Epithelial cell of proximal tubule (primary cell): ENCODE results near the gene ANKMY1. TPM values are rescaled to one million over a fixed set of nuclear protein-coding genes. Genes with fewer than 3 reads are reported as not detected.

Experiments used
- DNase-seq: peaks from one replicate; pipeline ENCODE4 v3.0.0-alpha.2; 2011; ENCODE audit warnings: low read depth
- H3K4me3 ChIP-seq: 2 replicates; pipeline ENCODE4 v1.5.1; 2011; ENCODE audit warnings: low read depth, mild to moderate bottlenecking, low read length
- total RNA-seq: library from RNA; depleted of rRNA; stranded (reverse); fragments of >200 nt; gene quantifications from 2 replicates; pipeline ENCODE4 v1.2.3, GENCODE V29; 2015
- TF ChIP-seq, protein P1 (sequence below): conservative IDR thresholded peaks from 2 replicates; pipeline ENCODE4 v1.5.1; 2012; ENCODE audit warnings: low read depth, mild to moderate bottlenecking, low read length

Gene ANKMY1
- total RNA-seq, 1 donor from 2014 or later = 4.0 TPM

GRCh38 chr2:240598311-240598911 lies 40.6 kb upstream of the ANKMY1 start:
- no peak for DNase-seq
- TF ChIP-seq, protein P1, sequence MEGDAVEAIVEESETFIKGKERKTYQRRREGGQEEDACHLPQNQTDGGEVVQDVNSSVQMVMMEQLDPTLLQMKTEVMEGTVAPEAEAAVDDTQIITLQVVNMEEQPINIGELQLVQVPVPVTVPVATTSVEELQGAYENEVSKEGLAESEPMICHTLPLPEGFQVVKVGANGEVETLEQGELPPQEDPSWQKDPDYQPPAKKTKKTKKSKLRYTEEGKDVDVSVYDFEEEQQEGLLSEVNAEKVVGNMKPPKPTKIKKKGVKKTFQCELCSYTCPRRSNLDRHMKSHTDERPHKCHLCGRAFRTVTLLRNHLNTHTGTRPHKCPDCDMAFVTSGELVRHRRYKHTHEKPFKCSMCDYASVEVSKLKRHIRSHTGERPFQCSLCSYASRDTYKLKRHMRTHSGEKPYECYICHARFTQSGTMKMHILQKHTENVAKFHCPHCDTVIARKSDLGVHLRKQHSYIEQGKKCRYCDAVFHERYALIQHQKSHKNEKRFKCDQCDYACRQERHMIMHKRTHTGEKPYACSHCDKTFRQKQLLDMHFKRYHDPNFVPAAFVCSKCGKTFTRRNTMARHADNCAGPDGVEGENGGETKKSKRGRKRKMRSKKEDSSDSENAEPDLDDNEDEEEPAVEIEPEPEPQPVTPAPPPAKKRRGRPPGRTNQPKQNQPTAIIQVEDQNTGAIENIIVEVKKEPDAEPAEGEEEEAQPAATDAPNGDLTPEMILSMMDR = no peak
- H3K4me3 ChIP-seq = no peak overlapping the region

DNA sequence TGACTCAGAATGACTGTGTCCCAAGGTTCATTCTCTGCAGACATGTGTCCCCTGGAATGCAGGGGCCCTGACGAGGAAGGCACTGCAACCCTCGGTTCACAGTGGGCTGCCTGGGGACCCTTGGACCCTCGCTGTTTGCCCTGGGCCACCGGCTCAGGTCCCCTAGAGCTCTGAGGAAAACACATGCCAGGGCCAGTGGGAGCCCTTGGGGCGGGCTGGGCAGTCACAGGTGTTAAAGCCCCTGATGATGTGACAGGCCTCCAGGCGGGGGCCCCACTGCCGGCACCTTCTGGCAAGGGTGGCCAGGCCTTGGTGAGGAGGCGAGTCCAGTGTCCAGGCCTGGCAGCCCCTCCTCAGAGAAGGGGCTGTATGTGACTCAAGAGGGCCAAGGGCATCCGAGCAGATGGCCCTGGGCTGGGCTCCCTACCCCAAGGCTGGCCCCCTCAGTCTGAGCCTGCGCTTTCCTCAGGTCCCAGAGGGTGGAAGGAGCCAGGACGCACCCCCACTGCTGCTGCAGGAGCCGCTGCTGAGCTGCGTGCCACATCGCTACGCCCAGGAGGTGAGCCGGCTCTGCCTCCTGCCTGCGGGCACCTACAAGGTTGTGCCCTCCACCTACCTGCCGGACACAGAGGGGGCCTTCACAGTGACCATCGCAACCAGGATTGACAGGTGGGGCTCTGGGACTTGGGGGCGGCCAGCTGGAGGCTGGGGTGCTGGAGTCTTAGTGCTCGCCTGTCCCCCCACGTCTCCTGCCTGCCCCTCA lies 39.8 kb upstream of the ANKMY1 start:
- H3K4me3 ChIP-seq = no peak overlapping the region
- DNase-seq = no peak
- TF ChIP-seq, protein P1 = no peak

- TF ChIP-seq, protein P1 = no peak
- H3K4me3 ChIP-seq = no peak overlapping the region
- no peak for DNase-seq
Observed at GRCh38 chr2:240597054-240597418, 39.2 kb upstream of the ANKMY1 start.

DNA sequence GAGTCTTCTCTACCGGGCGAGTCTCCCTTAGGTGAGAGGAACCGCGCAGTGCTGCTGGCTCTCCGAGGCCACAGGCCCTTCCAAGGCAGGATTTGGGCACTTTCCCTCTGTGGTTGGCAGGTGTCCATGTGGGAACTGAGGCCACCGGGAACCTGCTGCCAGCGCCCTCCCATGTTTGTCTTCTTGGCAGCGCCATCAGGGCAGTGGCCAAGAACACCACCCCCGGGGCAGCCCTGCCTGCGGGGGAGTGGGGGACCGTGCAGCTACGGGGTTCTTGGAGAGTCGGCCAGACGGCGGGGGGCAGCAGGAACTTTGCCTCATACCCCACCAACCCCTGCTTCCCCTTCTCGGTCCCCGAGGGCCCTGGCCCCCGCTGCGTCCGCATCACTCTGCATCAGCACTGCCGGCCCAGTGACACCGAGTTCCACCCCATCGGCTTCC lies 38.7 kb upstream of the ANKMY1 start:
- no peak overlapping the region for H3K4me3 ChIP-seq
- no peak for DNase-seq
- TF ChIP-seq, protein P1 = no peak

GRCh38 chr2:240596080-240596460 lies 38.3 kb upstream of the ANKMY1 start:
- H3K4me3 ChIP-seq = no peak overlapping the region
- TF ChIP-seq, protein P1 = no peak
- DNase-seq = no peak

DNA sequence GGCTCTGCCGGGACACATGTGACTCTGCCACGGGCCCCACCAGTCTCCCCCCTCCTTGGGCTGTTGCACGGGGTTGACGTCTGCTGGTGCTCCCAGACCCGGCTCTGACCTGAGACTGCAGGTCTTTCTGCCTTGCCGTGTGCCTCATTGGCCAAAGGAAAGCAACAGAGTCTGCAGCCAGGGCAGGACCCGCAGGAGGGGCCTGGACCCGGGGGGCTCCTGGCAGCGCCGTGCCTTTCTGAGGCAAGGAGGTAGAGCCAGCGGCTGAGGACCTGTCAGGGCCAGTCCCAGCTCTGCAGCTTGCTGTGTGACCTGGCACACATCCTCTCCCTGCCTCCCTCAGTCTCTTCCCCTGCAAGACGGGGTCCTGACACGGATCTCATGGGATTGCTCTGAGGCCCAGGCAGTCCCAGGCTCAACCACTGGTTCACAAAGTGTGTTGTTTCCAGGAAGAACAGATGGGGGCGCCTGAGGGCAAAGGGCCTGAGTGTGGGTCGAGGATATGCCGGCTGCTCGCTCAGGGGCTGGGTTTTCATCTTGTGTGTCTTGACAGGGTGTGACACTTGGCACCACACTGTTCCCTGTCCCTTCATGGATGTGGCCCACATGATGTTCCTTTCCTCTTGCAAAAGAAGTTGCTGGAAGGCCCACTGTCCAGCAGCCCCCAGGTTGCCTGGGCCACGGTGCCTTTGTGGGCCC lies 37.7 kb upstream of the ANKMY1 start:
- TF ChIP-seq, protein P1 = peak; percentile 37
- no peak for DNase-seq
- no peak overlapping the region for H3K4me3 ChIP-seq
